Ishikawa (cell line): ENCODE results near the gene HMGB1.
A peak's percentile ranks its signal among the peaks of the same experiment; 100 is the strongest.

Source experiments
- CEBPB ChIP-seq: IDR thresholded peaks from 2 replicates; pipeline ENCODE4 v1.6.1; 2012
- CREB1 ChIP-seq: IDR thresholded peaks from 2 replicates; pipeline ENCODE4 v1.6.1; 2012; ENCODE audit warnings: low read depth
- EGR1 ChIP-seq: IDR thresholded peaks from 2 replicates; pipeline ENCODE4 v1.6.1; 2012
- EP300 ChIP-seq: IDR thresholded peaks from 2 replicates; pipeline ENCODE4 v1.6.1; 2012; ENCODE audit warnings: borderline replicate concordance
- FOXM1 ChIP-seq: IDR thresholded peaks from 2 replicates; pipeline ENCODE4 v1.6.1; 2012; ENCODE audit warnings: low read depth, borderline replicate concordance
- MAX ChIP-seq: IDR thresholded peaks from 2 replicates; pipeline ENCODE4 v1.6.1; 2012
- RAD21 ChIP-seq: IDR thresholded peaks from 2 replicates; pipeline ENCODE4 v1.6.1; 2012; ENCODE audit warnings: low read depth
- REST ChIP-seq: IDR thresholded peaks from 2 replicates; pipeline ENCODE4 v1.6.1; 2012; ENCODE audit warnings: low read depth, mild to moderate bottlenecking
- TAF1 ChIP-seq: IDR thresholded peaks from 2 replicates; pipeline ENCODE4 v1.6.1; 2012; ENCODE audit warnings: low read depth, mild to moderate bottlenecking
- USF1 ChIP-seq: IDR thresholded peaks from 2 replicates; pipeline ENCODE4 v1.6.1; 2012
- YY1 ChIP-seq: IDR thresholded peaks from 2 replicates; pipeline ENCODE4 v1.6.1; 2012; ENCODE audit warnings: low read depth
- ZBTB7A ChIP-seq: IDR thresholded peaks from 2 replicates; pipeline ENCODE4 v1.6.1; 2012; ENCODE audit warnings: low read depth

- TF ChIP-seq EGR1 (peak; percentile 87), EP300 (no peak), USF1 (no peak), CEBPB (no peak), MAX (peak; percentile 65), FOXM1 (no peak), TAF1 (no peak), YY1 (peak; percentile 79; the same call in 1 of the 2 replicates), REST (no peak), CREB1 (no peak), ZBTB7A (peak; percentile 23; the same call in 1 of the 2 replicates), RAD21 (no peak)
These were observed 1.0 kb downstream of the HMGB1 start for GRCh38 chr13:30464496-30465342.
